ENCODE measurements around the gene PRSS2. TPM values are rescaled to one million over a fixed set of nuclear protein-coding genes. Genes with fewer than 3 reads are reported as not detected.
A peak's percentile ranks its signal among the peaks of the same experiment; 100 is the strongest.

Gene PRSS2
- total and polyA plus RNA-seq, 2 donors (not counting 3 experiments of a cell fraction or from before 2014, with no cell fraction given): 0.25 TPM; not detected in 1

GRCh38 chr7:142793156-142793555, 22.4 kb downstream of the PRSS2 start:
- dilution Hi-C loops (cut with MboI; ENCODE audit: extremely low pct_ligation_motif_present, low sequenced_read_pairs): no loop called here

GRCh38 chr7:142795339-142795863, 24.6 kb downstream of the PRSS2 start:
- no peak for FAIRE-seq
- Histone ChIP-seq H3K9me3 (replicated peaks; ENCODE audit: control insufficient read depth, insufficient read depth, low read length) (no peaks in the 10 kb centered on the region), H3K27ac (ENCODE audit: insufficient read depth, low read depth, low read length) (peak overlapping the region; percentile 63), H3K9ac (replicated peaks; ENCODE audit: extremely low read depth, insufficient read depth, low read length) (peak overlapping the region; percentile 76), H3K9me1 (replicated peaks; ENCODE audit: control insufficient read depth, extremely low read depth, insufficient read depth, low read length) (no peaks in the 10 kb centered on the region), H3K4me3 (replicated peaks in 1 of 3; ENCODE audit: insufficient read depth in 1 of 3, low read depth in 1 of 3, low read length in 3 of 3) (peak overlapping the region in 1 of 3 experiments; percentile 62), H4K20me1 (replicated peaks; ENCODE audit: control insufficient read depth, extremely low read depth, insufficient read depth, low read length) (no peaks in the 10 kb centered on the region), H2AFZ (ENCODE audit: low read depth, low read length) (no peak overlapping the region), H3K4me1 (ENCODE audit: control insufficient read depth, extremely low read depth, insufficient read depth, low read length) (peaks cover 28% of the 10 kb centered on the region), H3K79me2 (ENCODE audit: control insufficient read depth, insufficient read depth, low read length) (peaks cover 48% of the 10 kb centered on the region), H3K36me3 (ENCODE audit: control insufficient read depth in 2 of 2, extremely low read depth in 1 of 2, insufficient read depth in 2 of 2, low read length in 2 of 2) (no peaks in the 10 kb centered on the region), H3K4me2 (ENCODE audit: insufficient read depth, low read length) (peak overlapping the region; percentile 64), H3K27me3 (ENCODE audit: control insufficient read depth in 2 of 2, insufficient read depth in 2 of 2, low read length in 2 of 2) (no peaks in the 10 kb centered on the region)
- BruUV-seq (replicated peaks): no TSS peak
- ChIA-PET CTCF (interaction anchor here (0.7 to 20.4 kb wide), 6 partner anchors 12 to 237 kb away, joined by 3 to 425 read pairs (median 5); no protein-coding TSS in a partner anchor), POLR2A (interaction anchor here (1.8 kb wide), 1 partner anchor 12 kb away, joined by 7 read pairs; no protein-coding TSS in a partner anchor)
- no peak for DNase-seq (ENCODE audit: low read depth, low spot score)
- TF ChIP-seq MAX (IDR thresholded peaks at IDR 0.05; ENCODE audit: insufficient read depth, insufficient read length): no peak
- no peak for TF ChIP-seq MYC (IDR thresholded peaks at IDR 0.05; ENCODE audit: low read depth, low read length)
- no peak for TF ChIP-seq GATA2 (IDR thresholded peaks at IDR 0.05; ENCODE audit: insufficient read depth, insufficient read length, low read depth, low read length)
- TF ChIP-seq POLR2A (IDR thresholded peaks at IDR 0.05; ENCODE audit: low read depth, low read length): no peak
- TF ChIP-seq FOS (IDR thresholded peaks at IDR 0.05; ENCODE audit: borderline replicate concordance, insufficient read depth, low read length): no peak
- no peak for TF ChIP-seq JUN (IDR thresholded peaks at IDR 0.05; ENCODE audit: borderline replicate concordance, insufficient read depth, insufficient read length, low read depth)
- TF ChIP-seq CTCF (IDR thresholded peaks at IDR 0.05; ENCODE audit: extremely low read depth in 1 of 2, insufficient read depth in 1 of 2, low read depth in 1 of 2, low read length in 2 of 2): no peak
- no peak for TF ChIP-seq EZH2 (IDR thresholded peaks at IDR 0.05; ENCODE audit: borderline replicate concordance, low read depth, low read length, severe bottlenecking)
- no peak for TF ChIP-seq POLR2AphosphoS5 (IDR thresholded peaks at IDR 0.05; ENCODE audit: insufficient read depth, low read depth, low read length)
- dilution Hi-C loops (cut with MboI; ENCODE audit: extremely low pct_ligation_motif_present, low sequenced_read_pairs): no loop called here
- intact Hi-C loops (cut with micrococcal nuclease): loop anchor here (5.0 kb wide), 1 partner anchor 83 kb away; no protein-coding TSS in a partner anchor

More at GRCh38 chr7:142793156-142793555, 22.4 kb downstream of the PRSS2 start:
- Histone ChIP-seq H3K4me3 (replicated peaks in 1 of 3; ENCODE audit: insufficient read depth in 1 of 3, low read depth in 1 of 3, low read length in 3 of 3) (no peak overlapping the region), H3K36me3 (ENCODE audit: control insufficient read depth in 2 of 2, extremely low read depth in 1 of 2, insufficient read depth in 2 of 2, low read length in 2 of 2) (no peaks in the 10 kb centered on the region), H4K20me1 (replicated peaks; ENCODE audit: control insufficient read depth, extremely low read depth, insufficient read depth, low read length) (no peaks in the 10 kb centered on the region), H3K9ac (replicated peaks; ENCODE audit: extremely low read depth, insufficient read depth, low read length) (no peak overlapping the region), H2AFZ (ENCODE audit: low read depth, low read length) (no peak overlapping the region), H3K27ac (ENCODE audit: insufficient read depth, low read depth, low read length) (no peak overlapping the region), H3K4me1 (ENCODE audit: control insufficient read depth, extremely low read depth, insufficient read depth, low read length) (peaks cover 13% of the 10 kb centered on the region), H3K4me2 (ENCODE audit: insufficient read depth, low read length) (no peak overlapping the region), H3K79me2 (ENCODE audit: control insufficient read depth, insufficient read depth, low read length) (peaks cover 26% of the 10 kb centered on the region), H3K27me3 (ENCODE audit: control insufficient read depth in 2 of 2, insufficient read depth in 2 of 2, low read length in 2 of 2) (no peaks in the 10 kb centered on the region), H3K9me3 (replicated peaks; ENCODE audit: control insufficient read depth, insufficient read depth, low read length) (no peaks in the 10 kb centered on the region), H3K9me1 (replicated peaks; ENCODE audit: control insufficient read depth, extremely low read depth, insufficient read depth, low read length) (no peaks in the 10 kb centered on the region)
- CTCF ChIA-PET: interaction anchor here (0.8 to 20.4 kb wide), 12 partner anchors 10 to 422 kb away, joined by 3 to 425 read pairs (median 4); no protein-coding TSS in a partner anchor
- DNase-seq (ENCODE audit: low read depth, low spot score) (no peak), FAIRE-seq (no peak)
- TF ChIP-seq JUN (IDR thresholded peaks at IDR 0.05; ENCODE audit: borderline replicate concordance, insufficient read depth, insufficient read length, low read depth) (no peak), MAX (IDR thresholded peaks at IDR 0.05; ENCODE audit: insufficient read depth, insufficient read length) (no peak), GATA2 (IDR thresholded peaks at IDR 0.05; ENCODE audit: insufficient read depth, insufficient read length, low read depth, low read length) (no peak), POLR2AphosphoS5 (IDR thresholded peaks at IDR 0.05; ENCODE audit: insufficient read depth, low read depth, low read length) (no peak), FOS (IDR thresholded peaks at IDR 0.05; ENCODE audit: borderline replicate concordance, insufficient read depth, low read length) (no peak)
- BruUV-seq (replicated peaks): no TSS peak
- intact Hi-C loops (cut with micrococcal nuclease): no loop called here
- POLR2A ChIA-PET: no interaction called here
